ENCODE results near the gene ATRN. TPM values are rescaled to one million over a fixed set of nuclear protein-coding genes. Genes with fewer than 3 reads are reported as not detected.

The ATRN gene
- polyA plus RNA-seq, 1 experiment: 59.7 TPM

DNA sequence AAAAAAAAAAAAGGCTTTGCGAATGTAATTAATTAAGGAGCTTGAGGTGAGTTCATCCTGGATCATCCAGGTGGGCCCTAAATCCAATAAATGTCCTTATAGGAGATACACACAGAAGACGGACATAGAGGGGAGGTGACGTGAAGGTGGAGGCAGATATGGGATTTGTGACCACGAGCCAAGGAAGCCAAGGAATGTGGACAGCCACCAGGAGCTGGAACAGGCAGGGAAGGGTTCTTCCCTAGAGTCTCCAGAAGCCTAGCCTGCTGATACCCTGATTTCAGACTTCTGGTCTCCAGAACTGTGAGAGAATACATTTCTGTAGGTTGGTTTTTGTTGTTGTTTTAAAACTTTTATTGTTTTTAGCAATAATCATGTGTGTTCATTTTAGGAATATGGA lies 6.7 kb upstream of the ATRN start:
- Histone ChIP-seq H3K27me3 (ENCODE audit: control insufficient read depth, insufficient read depth, low read length) (peaks cover 11% of the 10 kb centered on the region), H3K27ac (ENCODE audit: low read depth, low read length) (no peak overlapping the region), H3K4me3 (ENCODE audit: low read depth, low read length) (no peak overlapping the region), H3K9me3 (ENCODE audit: control insufficient read depth, insufficient read depth, low read length) (no peaks in the 10 kb centered on the region)
- TF ChIP-seq, protein P1, sequence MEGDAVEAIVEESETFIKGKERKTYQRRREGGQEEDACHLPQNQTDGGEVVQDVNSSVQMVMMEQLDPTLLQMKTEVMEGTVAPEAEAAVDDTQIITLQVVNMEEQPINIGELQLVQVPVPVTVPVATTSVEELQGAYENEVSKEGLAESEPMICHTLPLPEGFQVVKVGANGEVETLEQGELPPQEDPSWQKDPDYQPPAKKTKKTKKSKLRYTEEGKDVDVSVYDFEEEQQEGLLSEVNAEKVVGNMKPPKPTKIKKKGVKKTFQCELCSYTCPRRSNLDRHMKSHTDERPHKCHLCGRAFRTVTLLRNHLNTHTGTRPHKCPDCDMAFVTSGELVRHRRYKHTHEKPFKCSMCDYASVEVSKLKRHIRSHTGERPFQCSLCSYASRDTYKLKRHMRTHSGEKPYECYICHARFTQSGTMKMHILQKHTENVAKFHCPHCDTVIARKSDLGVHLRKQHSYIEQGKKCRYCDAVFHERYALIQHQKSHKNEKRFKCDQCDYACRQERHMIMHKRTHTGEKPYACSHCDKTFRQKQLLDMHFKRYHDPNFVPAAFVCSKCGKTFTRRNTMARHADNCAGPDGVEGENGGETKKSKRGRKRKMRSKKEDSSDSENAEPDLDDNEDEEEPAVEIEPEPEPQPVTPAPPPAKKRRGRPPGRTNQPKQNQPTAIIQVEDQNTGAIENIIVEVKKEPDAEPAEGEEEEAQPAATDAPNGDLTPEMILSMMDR (IDR thresholded peaks at IDR 0.05; ENCODE audit: low read depth, low read length): no peak
- DNase-seq (ENCODE audit: low read depth, low spot score): no peak
- ChIA-PET CTCF (interaction anchor here (0.6 kb wide), 1 partner anchor 305 kb away, joined by 7 read pairs; no protein-coding TSS in a partner anchor), POLR2A (no interaction called here)

DNA sequence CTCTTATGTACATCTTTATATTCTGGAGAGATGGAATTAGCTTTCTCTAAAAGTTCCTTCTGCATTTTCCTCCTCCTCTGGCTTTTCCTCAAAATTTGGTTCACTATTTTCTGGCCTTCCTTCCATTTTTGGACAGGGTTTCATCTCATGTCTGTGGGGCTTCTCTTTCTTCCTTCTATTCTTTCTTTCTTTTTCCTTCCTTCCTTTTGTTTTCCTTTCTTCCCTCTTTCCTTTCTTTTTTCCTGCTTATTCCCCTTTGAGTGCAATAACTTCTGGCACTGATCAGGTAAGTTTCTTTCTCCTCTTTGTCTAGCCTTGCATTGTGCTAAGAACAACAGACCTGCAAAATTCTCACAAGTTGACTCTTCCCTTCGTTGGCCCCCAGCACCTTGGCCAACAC lies 5.5 kb upstream of the ATRN start:
- Histone ChIP-seq H3K4me3 (ENCODE audit: low read depth, low read length) (no peak overlapping the region), H3K27ac (ENCODE audit: low read depth, low read length) (no peak overlapping the region), H3K27me3 (ENCODE audit: control insufficient read depth, insufficient read depth, low read length) (peaks cover 11% of the 10 kb centered on the region), H3K9me3 (ENCODE audit: control insufficient read depth, insufficient read depth, low read length) (no peaks in the 10 kb centered on the region)
- TF ChIP-seq, protein P1 (IDR thresholded peaks at IDR 0.05; ENCODE audit: low read depth, low read length): no peak
- DNase-seq (ENCODE audit: low read depth, low spot score): no peak
- ChIA-PET CTCF (no interaction called here), POLR2A (no interaction called here)

DNA sequence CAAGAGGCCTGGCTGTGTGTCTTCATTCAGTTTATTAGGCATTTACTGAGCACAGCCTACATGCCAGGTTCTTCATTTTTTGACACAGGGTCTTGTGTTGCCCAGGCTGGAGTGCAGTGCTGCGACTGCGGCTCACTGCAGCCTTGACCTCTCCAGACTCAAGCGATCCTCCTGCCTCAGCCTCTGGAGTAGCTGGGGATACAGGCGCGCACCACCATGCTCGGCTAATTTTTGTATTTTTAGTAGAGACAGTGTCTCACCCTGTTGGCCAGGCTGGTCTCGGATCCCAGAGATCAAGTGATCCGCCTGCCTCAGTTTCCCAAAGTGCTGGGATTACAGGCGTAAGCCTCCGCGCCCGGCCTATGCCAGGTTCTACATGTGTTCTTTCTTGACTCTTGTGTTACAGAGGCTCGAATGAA lies 601 bp upstream of the ATRN start:
- Histone ChIP-seq H3K27ac (ENCODE audit: low read depth, low read length) (peak overlapping the region; percentile 94), H3K9me3 (ENCODE audit: control insufficient read depth, insufficient read depth, low read length) (no peaks in the 10 kb centered on the region), H3K27me3 (ENCODE audit: control insufficient read depth, insufficient read depth, low read length) (peaks cover 8% of the 10 kb centered on the region), H3K4me3 (ENCODE audit: low read depth, low read length) (peak overlapping the region; percentile 80)
- DNase-seq (ENCODE audit: low read depth, low spot score): no peak
- ChIA-PET POLR2A (interaction anchor here (0.5 to 1.6 kb wide), 8 partner anchors 9 to 455 kb away, joined by 3 to 7 read pairs (median 3); partner anchors contain the start of gene DNAAF9), CTCF (interaction anchor here (1.5 kb wide), 1 partner anchor 93 kb away, joined by 3 read pairs; no protein-coding TSS in a partner anchor)
- TF ChIP-seq, protein P1 (IDR thresholded peaks at IDR 0.05; ENCODE audit: low read depth, low read length): no peak

DNA sequence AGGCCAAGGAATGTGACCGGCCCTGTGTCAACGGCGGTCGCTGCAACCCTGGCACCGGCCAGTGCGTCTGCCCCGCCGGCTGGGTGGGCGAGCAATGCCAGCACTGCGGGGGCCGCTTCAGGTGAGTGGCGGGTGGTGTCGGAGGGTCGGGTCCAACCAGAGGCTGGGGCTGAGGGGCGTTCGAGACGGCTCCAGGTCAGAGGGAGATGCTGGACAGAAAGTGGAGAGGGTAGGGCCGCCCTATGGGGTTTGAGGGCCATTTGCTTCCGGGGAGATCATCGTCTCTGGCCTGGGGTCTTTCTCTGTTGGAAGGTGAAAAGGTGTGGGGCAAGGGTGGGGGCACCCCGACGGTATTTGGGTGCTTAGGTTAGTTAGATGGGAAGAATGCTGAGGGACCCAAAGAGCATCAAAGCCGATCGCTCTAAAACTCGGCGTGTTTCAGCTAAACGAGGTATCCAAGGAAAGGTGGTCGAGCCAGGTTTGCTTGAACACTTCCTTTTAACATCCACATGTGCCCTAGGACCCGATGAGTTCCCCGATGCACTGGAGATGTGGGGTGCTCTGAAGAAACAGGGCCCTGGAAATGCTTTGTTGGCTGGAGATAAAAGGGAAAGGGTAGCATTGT lies 691 bp downstream of the ATRN start:
- TF ChIP-seq, protein P1 (IDR thresholded peaks at IDR 0.05; ENCODE audit: low read depth, low read length): no peak
- Histone ChIP-seq H3K4me3 (ENCODE audit: low read depth, low read length) (peak overlapping the region; percentile 80), H3K9me3 (ENCODE audit: control insufficient read depth, insufficient read depth, low read length) (no peaks in the 10 kb centered on the region), H3K27ac (ENCODE audit: low read depth, low read length) (no peak overlapping the region), H3K27me3 (ENCODE audit: control insufficient read depth, insufficient read depth, low read length) (peaks cover 2% of the 10 kb centered on the region)
- ChIA-PET POLR2A (no interaction called here), CTCF (no interaction called here)
- no peak for DNase-seq (ENCODE audit: low read depth, low spot score)

DNA sequence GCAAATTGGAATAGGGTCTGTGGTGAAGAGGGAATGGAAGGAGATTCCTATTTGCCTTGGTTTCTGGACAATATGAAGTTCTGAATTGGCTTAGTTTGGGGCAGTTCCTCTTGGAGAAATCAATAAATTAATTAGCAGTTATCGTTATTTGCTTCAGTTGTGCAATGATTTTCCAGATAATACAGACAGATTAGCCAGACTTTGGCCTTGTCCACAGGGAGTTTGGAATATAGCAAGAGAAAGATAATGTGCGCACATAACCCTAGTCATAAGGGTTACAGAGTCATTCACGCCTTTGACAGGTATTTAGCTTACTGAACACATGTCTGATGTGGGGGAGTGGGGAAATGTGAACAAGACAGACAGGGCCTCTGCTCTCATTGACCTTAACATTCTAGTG lies 1.3 kb downstream of the ATRN start:
- no peak overlapping the region for H3K27ac ChIP-seq (ENCODE audit: low read depth, low read length)
- peak overlapping the region; percentile 80 for H3K4me3 ChIP-seq (ENCODE audit: low read depth, low read length)
- H3K27me3 ChIP-seq (ENCODE audit: control insufficient read depth, insufficient read depth, low read length): no peaks in the 10 kb centered on the region
- ChIA-PET POLR2A (no interaction called here), CTCF (interaction anchor here (1.0 kb wide), 1 partner anchor 91 kb away, joined by 5 read pairs; no protein-coding TSS in a partner anchor)
- no peaks in the 10 kb centered on the region for H3K9me3 ChIP-seq (ENCODE audit: control insufficient read depth, insufficient read depth, low read length)
- DNase-seq (ENCODE audit: low read depth, low spot score): no peak
- TF ChIP-seq, protein P1 (IDR thresholded peaks at IDR 0.05; ENCODE audit: low read depth, low read length): no peak

All from AG04450 (cell line).